ENCODE results near the gene RPP40. TPM values are rescaled to one million over a fixed set of nuclear protein-coding genes. Genes with fewer than 3 reads are reported as not detected.
"Not testable (repeated sequence)": the region's sequence is repeated elsewhere in the genome, so short reads cannot be mapped to it uniquely, and the experiment has no call there.

Gene RPP40
- total RNA-seq, 4 donors from 2014 or later, result 1.0 to 16.2 (median 4.2) TPM

GRCh38 chr6:5034736-5035135 is 30.9 kb upstream of the RPP40 start:
- TF ChIP-seq POLR2A (IDR thresholded peaks at IDR 0.05) (no peak), CTCF (IDR thresholded peaks at IDR 0.05) (no peak)
- no peaks in the 10 kb centered on the region for H3K36me3 ChIP-seq
- H3K4me1 ChIP-seq, result no peaks in the 10 kb centered on the region
- no peak for DNase-seq
- no peak overlapping the region for H3K4me3 ChIP-seq
- H3K27ac ChIP-seq, result no peak overlapping the region
- intact Hi-C loops (cut with DNase I; ENCODE audit: low total_unique reads), result no loop called here
- no peaks in the 10 kb centered on the region for H3K9me3 ChIP-seq
- no peaks in the 10 kb centered on the region for H3K27me3 ChIP-seq

- Histone ChIP-seq H3K4me3 (no peak overlapping the region), H3K27ac (no peak overlapping the region), H3K27me3 (no peaks in the 10 kb centered on the region), H3K4me1 (no peaks in the 10 kb centered on the region), H3K9me3 (no peaks in the 10 kb centered on the region), H3K36me3 (no peaks in the 10 kb centered on the region)
- TF ChIP-seq POLR2A (IDR thresholded peaks at IDR 0.05), result no peak
- TF ChIP-seq CTCF (IDR thresholded peaks at IDR 0.05), result no peak
- DNase-seq, result no peak
- intact Hi-C loops (cut with DNase I; ENCODE audit: low total_unique reads), result no loop called here
Observed at GRCh38 chr6:5034328-5034727, 30.5 kb upstream of the RPP40 start.

- H3K9me3 ChIP-seq; intact Hi-C loops (cut with DNase I; ENCODE audit: low total_unique reads); H3K36me3 ChIP-seq; H3K27ac ChIP-seq; DNase-seq; H3K4me3 ChIP-seq; H3K27me3 ChIP-seq; H3K4me1 ChIP-seq: not testable (repeated sequence)
Observed at GRCh38 chr6:5033214-5033904, 29.5 kb upstream of the RPP40 start.

- H3K27ac ChIP-seq; H3K4me3 ChIP-seq; H3K27me3 ChIP-seq; H3K9me3 ChIP-seq; intact Hi-C loops (cut with DNase I; ENCODE audit: low total_unique reads); H3K36me3 ChIP-seq; H3K4me1 ChIP-seq: not testable (repeated sequence)
- DNase-seq, result peak; percentile 32 to 41
Observed at GRCh38 chr6:5032706-5033105, 28.9 kb upstream of the RPP40 start.

GRCh38 chr6:5031150-5031549 is 27.3 kb upstream of the RPP40 start:
- intact Hi-C loops (cut with DNase I; ENCODE audit: low total_unique reads), result no loop called here
- Histone ChIP-seq H3K27ac (no peak overlapping the region), H3K36me3 (no peaks in the 10 kb centered on the region), H3K4me1 (no peaks in the 10 kb centered on the region), H3K9me3 (no peaks in the 10 kb centered on the region), H3K4me3 (no peak overlapping the region), H3K27me3 (no peaks in the 10 kb centered on the region)
- TF ChIP-seq CTCF (IDR thresholded peaks at IDR 0.05) (no peak), POLR2A (IDR thresholded peaks at IDR 0.05) (no peak)
- no peak for DNase-seq

GRCh38 chr6:5030596-5031136 is 26.8 kb upstream of the RPP40 start:
- Histone ChIP-seq H3K9me3 (no peaks in the 10 kb centered on the region), H3K27me3 (no peaks in the 10 kb centered on the region), H3K4me1 (no peaks in the 10 kb centered on the region), H3K36me3 (no peaks in the 10 kb centered on the region), H3K4me3 (no peak overlapping the region), H3K27ac (peak overlapping the region in 1 of 2 donors; percentile 10)
- TF ChIP-seq POLR2A (IDR thresholded peaks at IDR 0.05) (no peak), CTCF (IDR thresholded peaks at IDR 0.05) (peak; percentile 48 to 62 (median 55))
- intact Hi-C loops (cut with DNase I; ENCODE audit: low total_unique reads), result no loop called here
- DNase-seq, result peak; percentile 80 to 84

Measured in uterus (tissue), 4 donors.